Measurements from ENCODE around the gene FAM234B.

DNA sequence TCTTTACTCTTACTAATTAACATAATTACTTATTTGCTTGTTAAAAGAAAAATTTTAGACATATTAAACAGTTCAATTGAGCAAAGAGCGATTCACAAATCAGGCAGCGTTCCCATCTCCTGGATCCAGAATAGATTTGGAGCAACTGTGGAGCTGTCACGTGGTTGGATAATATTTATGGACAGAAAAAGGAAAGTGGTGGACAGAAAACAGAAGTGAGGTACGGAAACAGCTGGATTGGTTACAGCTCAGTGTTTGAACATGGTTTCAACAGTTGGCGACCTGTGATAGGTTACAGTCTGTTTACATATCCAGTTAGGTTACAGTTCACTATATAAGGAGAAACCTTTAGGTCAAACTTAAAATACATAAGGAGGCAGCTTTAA, 19.7 kb upstream of the FAM234B start:
- TF ChIP-seq POLR2AphosphoS5 (IDR thresholded peaks at IDR 0.05; ENCODE audit: low read depth, low read length) (no peak), NFIC (IDR thresholded peaks at IDR 0.05; ENCODE audit: borderline replicate concordance) (no peak), MXI1 (IDR thresholded peaks at IDR 0.05; ENCODE audit: low read depth, low read length) (no peak), TAF1 (IDR thresholded peaks at IDR 0.05; ENCODE audit: borderline replicate concordance, low read depth, low read length) (no peak), FOXJ3 (CRISPR knock-in tag; IDR thresholded peaks at IDR 0.05) (no peak), TEAD4 (IDR thresholded peaks at IDR 0.05; ENCODE audit: borderline replicate concordance, insufficient read depth) (no peak), RAD21 (IDR thresholded peaks at IDR 0.05; ENCODE audit: low read length) (no peak), CHD2 (IDR thresholded peaks at IDR 0.05; ENCODE audit: low read length, partially characterized antibody) (no peak)
- TF ChIP-seq, protein P1, sequence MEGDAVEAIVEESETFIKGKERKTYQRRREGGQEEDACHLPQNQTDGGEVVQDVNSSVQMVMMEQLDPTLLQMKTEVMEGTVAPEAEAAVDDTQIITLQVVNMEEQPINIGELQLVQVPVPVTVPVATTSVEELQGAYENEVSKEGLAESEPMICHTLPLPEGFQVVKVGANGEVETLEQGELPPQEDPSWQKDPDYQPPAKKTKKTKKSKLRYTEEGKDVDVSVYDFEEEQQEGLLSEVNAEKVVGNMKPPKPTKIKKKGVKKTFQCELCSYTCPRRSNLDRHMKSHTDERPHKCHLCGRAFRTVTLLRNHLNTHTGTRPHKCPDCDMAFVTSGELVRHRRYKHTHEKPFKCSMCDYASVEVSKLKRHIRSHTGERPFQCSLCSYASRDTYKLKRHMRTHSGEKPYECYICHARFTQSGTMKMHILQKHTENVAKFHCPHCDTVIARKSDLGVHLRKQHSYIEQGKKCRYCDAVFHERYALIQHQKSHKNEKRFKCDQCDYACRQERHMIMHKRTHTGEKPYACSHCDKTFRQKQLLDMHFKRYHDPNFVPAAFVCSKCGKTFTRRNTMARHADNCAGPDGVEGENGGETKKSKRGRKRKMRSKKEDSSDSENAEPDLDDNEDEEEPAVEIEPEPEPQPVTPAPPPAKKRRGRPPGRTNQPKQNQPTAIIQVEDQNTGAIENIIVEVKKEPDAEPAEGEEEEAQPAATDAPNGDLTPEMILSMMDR (IDR thresholded peaks at IDR 0.05), result no peak

Data from SK-N-SH (cell line).